OCI-LY3 (cell line): Measurements from ENCODE around the gene STAT4.
A peak's percentile ranks its signal among the peaks of the same experiment; 100 is the strongest.

Source experiments
- H2AFZ ChIP-seq: fragments of 200-600, 300-600 bp; shearing (Covaris generic); 2 replicates; pipeline ENCODE4 v1.6.0; 2014; ENCODE audit warnings: antibody characterized with exemption, low read depth, low read length
- H3K27ac ChIP-seq: fragments of 200-600, 300-600 bp; sonication (generic); 2 replicates; pipeline ENCODE4 v1.5.1; 2014; ENCODE audit warnings: mild to moderate bottlenecking, low read length, moderate library complexity, mixed read lengths
- H3K27me3 ChIP-seq: fragments of 200-600, 300-600 bp; sonication (generic); 2 replicates; pipeline ENCODE4 v1.6.1; 2014; ENCODE audit warnings: low read depth, low read length, mixed read lengths
- H3K36me3 ChIP-seq: fragments of 200-600, 300-600 bp; sonication (generic); replicated peaks from 2 replicates; pipeline ENCODE3; 2014; ENCODE audit warnings: low read depth, low read length, mixed read lengths
- H3K4me1 ChIP-seq: fragments of 300-600, 200-600 bp; sonication (generic); 2 replicates; pipeline ENCODE4 v1.6.1; 2014; ENCODE audit warnings: low read length, mixed read lengths
- H3K4me2 ChIP-seq: fragments of 200-600, 300-600 bp; sonication (generic); 2 replicates; pipeline ENCODE4 v1.6.1; 2014; ENCODE audit warnings: low read length, mixed read lengths
- H3K4me3 ChIP-seq: fragments of 300-600, 200-600 bp; sonication (generic); 2 replicates; pipeline ENCODE4 v1.5.1; 2014; ENCODE audit warnings: antibody characterized with exemption, mild to moderate bottlenecking, low read length, moderate library complexity
- H3K79me2 ChIP-seq: fragments of 300-600, 200-600 bp; shearing (Covaris generic); 2 replicates; pipeline ENCODE4 v1.6.1; 2014; ENCODE audit warnings: mild to moderate bottlenecking, low read length, mixed read lengths
- H3K9ac ChIP-seq: fragments of 300-600, 200-600 bp; shearing (Covaris generic); 2 replicates; pipeline ENCODE4 v1.6.0; 2014; ENCODE audit warnings: mild to moderate bottlenecking, low read length, moderate library complexity
- H3K9me3 ChIP-seq: fragments of 200-600, 300-600 bp; shearing (Covaris generic); 2 replicates; pipeline ENCODE4 v1.6.1; 2014; ENCODE audit warnings: low read length, mixed read lengths; ENCODE audit not compliant: insufficient read depth
- H4K20me1 ChIP-seq: fragments of 200-600, 300-600 bp; sonication (generic); 2 replicates; pipeline ENCODE4 v1.6.1; 2016; ENCODE audit warnings: low read length, mixed read lengths; ENCODE audit not compliant: insufficient read depth
- CTCF ChIP-seq: fragments of 200-600, 300-600 bp; sonication (generic); IDR thresholded peaks from 2 replicates; pipeline ENCODE4 v1.5.1; 2014; ENCODE audit warnings: antibody characterized with exemption, low read length, low read depth
- EZH2phosphoT487 ChIP-seq: fragments of 200-600 bp; shearing (Covaris generic); IDR thresholded peaks from 2 replicates; pipeline ENCODE4 v1.6.1; 2018; ENCODE audit warnings: antibody characterized with exemption, mixed run types, low read depth

STAT4 gene

GRCh38 chr2:191150230-191150599 lies 579 bp downstream of the STAT4 start:
- Histone ChIP-seq H3K4me2 (peak overlapping the region; percentile 98), H3K79me2 (no peaks in the 10 kb centered on the region), H3K4me1 (peaks cover 10% of the 10 kb centered on the region), H3K27me3 (peaks cover 29% of the 10 kb centered on the region), H4K20me1 (no peaks in the 10 kb centered on the region), H3K9ac (peak overlapping the region; percentile 53), H3K27ac (no peak overlapping the region), H2AFZ (peak overlapping the region; percentile 98), H3K36me3 (no peaks in the 10 kb centered on the region), H3K4me3 (peak overlapping the region; percentile 92), H3K9me3 (no peaks in the 10 kb centered on the region)
- TF ChIP-seq CTCF (no peak), EZH2phosphoT487 (no peak)

GRCh38 chr2:191149391-191149790 lies 1.4 kb downstream of the STAT4 start:
- H3K27me3 ChIP-seq: peaks cover 29% of the 10 kb centered on the region
- no peak overlapping the region for H2AFZ ChIP-seq
- H3K79me2 ChIP-seq: no peaks in the 10 kb centered on the region
- H3K27ac ChIP-seq: no peak overlapping the region
- no peaks in the 10 kb centered on the region for H3K36me3 ChIP-seq
- no peak for TF ChIP-seq EZH2phosphoT487
- TF ChIP-seq CTCF: no peak
- H3K9ac ChIP-seq: no peak overlapping the region
- peak overlapping the region; percentile 98; the same call in 1 of the 2 replicates for H3K4me2 ChIP-seq
- no peaks in the 10 kb centered on the region for H3K9me3 ChIP-seq
- peaks cover 10% of the 10 kb centered on the region for H3K4me1 ChIP-seq
- H3K4me3 ChIP-seq: no peak overlapping the region
- no peaks in the 10 kb centered on the region for H4K20me1 ChIP-seq

GRCh38 chr2:191148791-191149190 lies 2.0 kb downstream of the STAT4 start:
- Histone ChIP-seq H3K9me3 (no peaks in the 10 kb centered on the region), H3K27ac (no peak overlapping the region), H3K4me2 (no peak overlapping the region), H3K27me3 (peaks cover 29% of the 10 kb centered on the region), H3K4me3 (no peak overlapping the region), H3K4me1 (peaks cover 10% of the 10 kb centered on the region), H3K79me2 (no peaks in the 10 kb centered on the region), H3K36me3 (no peaks in the 10 kb centered on the region), H4K20me1 (no peaks in the 10 kb centered on the region), H2AFZ (no peak overlapping the region), H3K9ac (no peak overlapping the region)
- TF ChIP-seq EZH2phosphoT487 (no peak), CTCF (no peak)

GRCh38 chr2:191148281-191148680 lies 2.5 kb downstream of the STAT4 start:
- no peak for TF ChIP-seq CTCF
- no peak for TF ChIP-seq EZH2phosphoT487
- Histone ChIP-seq H3K4me1 (peaks cover 10% of the 10 kb centered on the region), H3K9me3 (no peaks in the 10 kb centered on the region), H3K79me2 (no peaks in the 10 kb centered on the region), H3K27me3 (peaks cover 29% of the 10 kb centered on the region), H3K9ac (no peak overlapping the region), H3K4me2 (no peak overlapping the region), H3K27ac (no peak overlapping the region), H4K20me1 (no peaks in the 10 kb centered on the region), H3K4me3 (no peak overlapping the region), H3K36me3 (no peaks in the 10 kb centered on the region), H2AFZ (no peak overlapping the region)
